Measurements from ENCODE around the gene MRPL4. TPM values are rescaled to one million over a fixed set of nuclear protein-coding genes. Genes with fewer than 3 reads are reported as not detected.
"Not testable (repeated sequence)": the region's sequence is repeated elsewhere in the genome, so short reads cannot be mapped to it uniquely, and the experiment has no call there.

The MRPL4 gene
- total and polyA plus RNA-seq, 2 experiments from 2014 or later = 40.1 to 51.4 TPM

DNA sequence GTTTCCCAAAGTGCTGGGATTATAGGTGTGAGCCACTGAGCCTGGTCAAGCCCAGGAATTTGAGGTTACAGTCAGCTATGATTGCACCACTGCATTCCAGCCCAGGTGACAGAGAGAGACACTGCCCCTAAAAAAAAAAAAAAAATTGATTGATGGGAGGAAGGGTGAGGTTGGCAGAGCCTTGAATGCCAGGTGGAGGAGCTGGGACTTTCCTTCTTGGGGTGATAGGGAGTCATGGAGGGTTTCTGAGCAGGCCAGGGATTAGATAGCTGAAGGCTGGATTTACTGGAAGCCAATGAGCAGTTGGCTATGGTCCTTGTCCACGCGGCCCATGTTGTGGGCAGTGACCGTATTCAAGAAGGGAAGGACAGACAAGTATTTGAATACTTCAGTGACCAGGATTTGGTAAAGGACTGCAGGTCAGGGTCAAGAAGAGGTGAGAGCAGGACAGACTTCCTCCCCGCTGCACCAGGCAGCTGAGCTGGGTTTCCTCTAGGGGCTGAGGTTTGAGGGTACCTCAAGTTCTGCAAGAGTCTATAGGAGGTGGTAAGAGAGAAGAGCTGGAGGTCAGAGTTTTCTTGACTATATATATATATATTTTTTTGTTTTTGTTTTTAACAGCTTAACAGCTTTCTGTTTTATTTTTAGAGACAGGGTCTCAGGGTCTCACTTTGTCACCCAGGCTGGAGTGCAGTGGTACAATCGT, 27.9 kb downstream of the MRPL4 start:
- Histone ChIP-seq H3K9me2 (replicated peaks; ENCODE audit: insufficient read depth) (no peaks in the 10 kb centered on the region), H3K36me3 (replicated peaks; ENCODE audit: insufficient read depth, low read depth) (no peaks in the 10 kb centered on the region), H3K4me1 (ENCODE audit: insufficient read depth) (no peaks in the 10 kb centered on the region), H3K79me2 (no peaks in the 10 kb centered on the region), H4K20me1 (ENCODE audit: insufficient read depth, poor library complexity, severe bottlenecking) (no peaks in the 10 kb centered on the region), H3K9me3 (ENCODE audit: low read depth) (no peaks in the 10 kb centered on the region), H2AFZ (no peak overlapping the region), H3K27me3 (no peaks in the 10 kb centered on the region), H3K4me2 (no peak overlapping the region), H3K4me3 (no peak overlapping the region), H3K27ac (no peak overlapping the region)
- DNase-seq (ENCODE audit: low spot score) = no peak
- 88% methylated on average over 5 of the region's 5 CpGs for WGBS (ENCODE audit: low lambda C conversion rate, missing lambda C conversion rate)
- no peak for TF ChIP-seq EZH2 (IDR thresholded peaks at IDR 0.05; ENCODE audit: borderline replicate concordance)
- TF ChIP-seq, protein P1, sequence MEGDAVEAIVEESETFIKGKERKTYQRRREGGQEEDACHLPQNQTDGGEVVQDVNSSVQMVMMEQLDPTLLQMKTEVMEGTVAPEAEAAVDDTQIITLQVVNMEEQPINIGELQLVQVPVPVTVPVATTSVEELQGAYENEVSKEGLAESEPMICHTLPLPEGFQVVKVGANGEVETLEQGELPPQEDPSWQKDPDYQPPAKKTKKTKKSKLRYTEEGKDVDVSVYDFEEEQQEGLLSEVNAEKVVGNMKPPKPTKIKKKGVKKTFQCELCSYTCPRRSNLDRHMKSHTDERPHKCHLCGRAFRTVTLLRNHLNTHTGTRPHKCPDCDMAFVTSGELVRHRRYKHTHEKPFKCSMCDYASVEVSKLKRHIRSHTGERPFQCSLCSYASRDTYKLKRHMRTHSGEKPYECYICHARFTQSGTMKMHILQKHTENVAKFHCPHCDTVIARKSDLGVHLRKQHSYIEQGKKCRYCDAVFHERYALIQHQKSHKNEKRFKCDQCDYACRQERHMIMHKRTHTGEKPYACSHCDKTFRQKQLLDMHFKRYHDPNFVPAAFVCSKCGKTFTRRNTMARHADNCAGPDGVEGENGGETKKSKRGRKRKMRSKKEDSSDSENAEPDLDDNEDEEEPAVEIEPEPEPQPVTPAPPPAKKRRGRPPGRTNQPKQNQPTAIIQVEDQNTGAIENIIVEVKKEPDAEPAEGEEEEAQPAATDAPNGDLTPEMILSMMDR (IDR thresholded peaks at IDR 0.05; ENCODE audit: poor library complexity) = no peak
- no peak for TF ChIP-seq EZH2phosphoT487 (IDR thresholded peaks at IDR 0.05; ENCODE audit: low read depth, severe bottlenecking, unreplicated experiment)

DNA sequence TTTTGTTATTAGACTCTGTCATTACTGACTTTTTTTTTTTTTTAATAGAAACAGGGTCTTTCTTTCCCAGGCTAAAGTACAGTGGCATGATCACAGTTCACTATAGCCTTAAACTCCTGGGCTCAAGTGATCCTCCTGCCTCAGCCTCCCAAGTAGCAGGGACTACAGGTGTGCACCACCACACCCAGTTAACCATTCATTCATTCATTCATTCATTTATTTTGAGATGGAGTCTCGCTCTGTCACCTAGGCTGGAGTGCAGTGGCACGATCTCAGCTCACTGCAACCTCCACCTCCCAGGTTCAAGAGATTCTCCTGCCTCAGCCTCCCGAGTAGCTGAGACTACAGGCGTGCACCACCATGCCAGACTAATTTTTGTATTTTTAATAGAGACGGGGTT, 30.0 kb downstream of the MRPL4 start:
- not testable (repeated sequence) for H4K20me1 ChIP-seq (ENCODE audit: insufficient read depth, poor library complexity, severe bottlenecking); H3K9me3 ChIP-seq (ENCODE audit: low read depth); H3K4me2 ChIP-seq; H3K4me3 ChIP-seq; H3K27ac ChIP-seq; H3K27me3 ChIP-seq; H3K79me2 ChIP-seq; H2AFZ ChIP-seq; H3K4me1 ChIP-seq (ENCODE audit: insufficient read depth); H3K36me3 ChIP-seq (replicated peaks; ENCODE audit: insufficient read depth, low read depth); H3K9me2 ChIP-seq (replicated peaks; ENCODE audit: insufficient read depth); DNase-seq (ENCODE audit: low spot score)
- 94% methylated on average over 5 of the region's 5 CpGs for WGBS (ENCODE audit: low lambda C conversion rate, missing lambda C conversion rate)

DNA sequence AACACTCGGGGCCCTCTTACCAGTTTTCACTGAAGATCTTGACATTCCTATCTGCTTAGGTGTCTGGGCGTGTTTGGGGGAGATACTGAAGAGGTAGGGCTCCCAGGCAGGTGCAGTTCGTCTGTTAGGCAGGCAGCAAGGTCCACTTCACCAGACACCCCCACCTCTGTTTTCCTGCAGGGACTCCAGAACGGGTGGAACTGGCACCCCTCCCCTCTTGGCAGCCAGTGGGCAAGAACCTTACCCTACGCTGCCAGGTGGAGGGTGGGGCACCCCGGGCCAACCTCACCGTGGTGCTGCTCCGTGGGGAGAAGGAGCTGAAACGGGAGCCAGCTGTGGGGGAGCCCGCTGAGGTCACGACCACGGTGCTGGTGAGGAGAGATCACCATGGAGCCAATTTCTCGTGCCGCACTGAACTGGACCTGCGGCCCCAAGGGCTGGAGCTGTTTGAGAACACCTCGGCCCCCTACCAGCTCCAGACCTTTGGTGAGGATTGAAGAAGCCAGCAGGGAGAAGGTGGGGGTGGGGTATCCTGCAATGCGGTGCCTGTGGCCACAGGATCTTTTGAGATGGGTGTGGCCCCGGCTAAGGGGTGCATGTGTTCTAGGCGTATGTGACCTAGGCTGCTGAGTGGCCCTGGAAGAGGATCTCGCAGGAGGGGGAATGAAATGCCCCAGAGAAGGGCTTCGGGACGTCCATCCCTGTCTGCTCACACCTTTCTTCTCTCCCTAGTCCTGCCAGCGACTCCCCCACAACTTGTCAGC, 31.5 kb downstream of the MRPL4 start:
- WGBS (ENCODE audit: low lambda C conversion rate, missing lambda C conversion rate) = 82% methylated on average over 23 of the region's 23 CpGs
- H3K9me3 ChIP-seq (ENCODE audit: low read depth) = no peaks in the 10 kb centered on the region
- H3K4me3 ChIP-seq = no peak overlapping the region
- no peak overlapping the region for H3K27ac ChIP-seq
- H2AFZ ChIP-seq = no peak overlapping the region
- peaks cover 17% of the 10 kb centered on the region for H3K27me3 ChIP-seq
- no peak overlapping the region for H3K4me2 ChIP-seq
- H3K79me2 ChIP-seq = no peaks in the 10 kb centered on the region
- H4K20me1 ChIP-seq (ENCODE audit: insufficient read depth, poor library complexity, severe bottlenecking) = no peaks in the 10 kb centered on the region
- peaks cover 10% of the 10 kb centered on the region for H3K4me1 ChIP-seq (ENCODE audit: insufficient read depth)
- peak; percentile 14 for DNase-seq (ENCODE audit: low spot score)
- H3K9me2 ChIP-seq (replicated peaks; ENCODE audit: insufficient read depth) = no peaks in the 10 kb centered on the region
- TF ChIP-seq, protein P1 (IDR thresholded peaks at IDR 0.05; ENCODE audit: poor library complexity) = no peak
- TF ChIP-seq EZH2 (IDR thresholded peaks at IDR 0.05; ENCODE audit: borderline replicate concordance) (no peak), EZH2phosphoT487 (IDR thresholded peaks at IDR 0.05; ENCODE audit: low read depth, severe bottlenecking, unreplicated experiment) (no peak)
- no peaks in the 10 kb centered on the region for H3K36me3 ChIP-seq (replicated peaks; ENCODE audit: insufficient read depth, low read depth)

Data from hepatocyte (in vitro differentiated cells).